ENCODE measurements around the gene ZBTB44.

- TF ChIP-seq TCF12 (IDR thresholded peaks at IDR 0.05) = no peak
- no peak for TF ChIP-seq SMC3 (IDR thresholded peaks at IDR 0.05; ENCODE audit: low read depth, low read length)
- TF ChIP-seq, protein P1, sequence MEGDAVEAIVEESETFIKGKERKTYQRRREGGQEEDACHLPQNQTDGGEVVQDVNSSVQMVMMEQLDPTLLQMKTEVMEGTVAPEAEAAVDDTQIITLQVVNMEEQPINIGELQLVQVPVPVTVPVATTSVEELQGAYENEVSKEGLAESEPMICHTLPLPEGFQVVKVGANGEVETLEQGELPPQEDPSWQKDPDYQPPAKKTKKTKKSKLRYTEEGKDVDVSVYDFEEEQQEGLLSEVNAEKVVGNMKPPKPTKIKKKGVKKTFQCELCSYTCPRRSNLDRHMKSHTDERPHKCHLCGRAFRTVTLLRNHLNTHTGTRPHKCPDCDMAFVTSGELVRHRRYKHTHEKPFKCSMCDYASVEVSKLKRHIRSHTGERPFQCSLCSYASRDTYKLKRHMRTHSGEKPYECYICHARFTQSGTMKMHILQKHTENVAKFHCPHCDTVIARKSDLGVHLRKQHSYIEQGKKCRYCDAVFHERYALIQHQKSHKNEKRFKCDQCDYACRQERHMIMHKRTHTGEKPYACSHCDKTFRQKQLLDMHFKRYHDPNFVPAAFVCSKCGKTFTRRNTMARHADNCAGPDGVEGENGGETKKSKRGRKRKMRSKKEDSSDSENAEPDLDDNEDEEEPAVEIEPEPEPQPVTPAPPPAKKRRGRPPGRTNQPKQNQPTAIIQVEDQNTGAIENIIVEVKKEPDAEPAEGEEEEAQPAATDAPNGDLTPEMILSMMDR (IDR thresholded peaks at IDR 0.05) = no peak
- TF ChIP-seq EZH2phosphoT487 (IDR thresholded peaks at IDR 0.05; ENCODE audit: borderline replicate concordance, low read depth) = no peak
- no peak for TF ChIP-seq POLR2AphosphoS5 (IDR thresholded peaks at IDR 0.05; ENCODE audit: low read depth, low read length)
These were observed 68.0 kb downstream of the ZBTB44 start for GRCh38 chr11:130246738-130247137.

Data from SK-N-SH (cell line).